ENCODE measurements around the gene PRKAG2.
"Not testable (repeated sequence)": the region's sequence is repeated elsewhere in the genome, so short reads cannot be mapped to it uniquely, and the experiment has no call there.

Gene PRKAG2

GRCh38 chr7:151796871-151797537 lies 79.9 kb downstream of the PRKAG2 start:
- no peak for DNase-seq

- no peak for DNase-seq
Observed at GRCh38 chr7:151796091-151796870, 80.6 kb downstream of the PRKAG2 start.

- DNase-seq = no peak
Observed at GRCh38 chr7:151795168-151795811, 81.6 kb downstream of the PRKAG2 start.

- DNase-seq = no peak
Observed at GRCh38 chr7:151794508-151795167, 82.3 kb downstream of the PRKAG2 start.

- DNase-seq = no peak
Observed at GRCh38 chr7:151793991-151794507, 82.9 kb downstream of the PRKAG2 start.

GRCh38 chr7:151793531-151793951 lies 83.4 kb downstream of the PRKAG2 start:
- no peak for DNase-seq

GRCh38 chr7:151792636-151793035 lies 84.3 kb downstream of the PRKAG2 start:
- no peak for DNase-seq

- no peak for DNase-seq
Observed at GRCh38 chr7:151792086-151792485, 84.8 kb downstream of the PRKAG2 start.

- no peak for DNase-seq
Observed at GRCh38 chr7:151790830-151791620, 85.9 kb downstream of the PRKAG2 start.

- DNase-seq = no peak
Observed at GRCh38 chr7:151790095-151790829, 86.7 kb downstream of the PRKAG2 start.

GRCh38 chr7:151789380-151789947 lies 87.5 kb downstream of the PRKAG2 start:
- DNase-seq = no peak

GRCh38 chr7:151787348-151787747 lies 89.6 kb downstream of the PRKAG2 start:
- no peak for DNase-seq

- DNase-seq = no peak
Observed at GRCh38 chr7:151786936-151787335, 90.0 kb downstream of the PRKAG2 start.

- DNase-seq = no peak
Observed at GRCh38 chr7:151786241-151786640, 90.7 kb downstream of the PRKAG2 start.

- no peak for DNase-seq
Observed at GRCh38 chr7:151785681-151785965, 91.3 kb downstream of the PRKAG2 start.

GRCh38 chr7:151784853-151785680 lies 91.8 kb downstream of the PRKAG2 start:
- DNase-seq = no peak

- no peak for DNase-seq
Observed at GRCh38 chr7:151783958-151784575, 92.8 kb downstream of the PRKAG2 start.

GRCh38 chr7:151782598-151783448 lies 94.1 kb downstream of the PRKAG2 start:
- peak; percentile 66 to 76 for DNase-seq

GRCh38 chr7:151782256-151782597 lies 94.7 kb downstream of the PRKAG2 start:
- DNase-seq = not testable (repeated sequence)
